HG02973 (cell line): ENCODE measurements around the gene FAM120B.
A peak's percentile ranks its signal among the peaks of the same experiment; 100 is the strongest.
"Not testable (repeated sequence)": the region's sequence is repeated elsewhere in the genome, so short reads cannot be mapped to it uniquely, and the experiment has no call there.

Source experiments
- ATAC-seq: cut with Tn5 transposase; IDR thresholded peaks from one replicate; pipeline ENCODE4 v1.9.1; 2021; ENCODE audit warnings: moderate library complexity; ENCODE audit not compliant: unreplicated experiment

The FAM120B gene, protein sequence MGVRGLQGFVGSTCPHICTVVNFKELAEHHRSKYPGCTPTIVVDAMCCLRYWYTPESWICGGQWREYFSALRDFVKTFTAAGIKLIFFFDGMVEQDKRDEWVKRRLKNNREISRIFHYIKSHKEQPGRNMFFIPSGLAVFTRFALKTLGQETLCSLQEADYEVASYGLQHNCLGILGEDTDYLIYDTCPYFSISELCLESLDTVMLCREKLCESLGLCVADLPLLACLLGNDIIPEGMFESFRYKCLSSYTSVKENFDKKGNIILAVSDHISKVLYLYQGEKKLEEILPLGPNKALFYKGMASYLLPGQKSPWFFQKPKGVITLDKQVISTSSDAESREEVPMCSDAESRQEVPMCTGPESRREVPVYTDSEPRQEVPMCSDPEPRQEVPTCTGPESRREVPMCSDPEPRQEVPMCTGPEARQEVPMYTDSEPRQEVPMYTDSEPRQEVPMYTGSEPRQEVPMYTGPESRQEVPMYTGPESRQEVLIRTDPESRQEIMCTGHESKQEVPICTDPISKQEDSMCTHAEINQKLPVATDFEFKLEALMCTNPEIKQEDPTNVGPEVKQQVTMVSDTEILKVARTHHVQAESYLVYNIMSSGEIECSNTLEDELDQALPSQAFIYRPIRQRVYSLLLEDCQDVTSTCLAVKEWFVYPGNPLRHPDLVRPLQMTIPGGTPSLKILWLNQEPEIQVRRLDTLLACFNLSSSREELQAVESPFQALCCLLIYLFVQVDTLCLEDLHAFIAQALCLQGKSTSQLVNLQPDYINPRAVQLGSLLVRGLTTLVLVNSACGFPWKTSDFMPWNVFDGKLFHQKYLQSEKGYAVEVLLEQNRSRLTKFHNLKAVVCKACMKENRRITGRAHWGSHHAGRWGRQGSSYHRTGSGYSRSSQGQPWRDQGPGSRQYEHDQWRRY

DNA sequence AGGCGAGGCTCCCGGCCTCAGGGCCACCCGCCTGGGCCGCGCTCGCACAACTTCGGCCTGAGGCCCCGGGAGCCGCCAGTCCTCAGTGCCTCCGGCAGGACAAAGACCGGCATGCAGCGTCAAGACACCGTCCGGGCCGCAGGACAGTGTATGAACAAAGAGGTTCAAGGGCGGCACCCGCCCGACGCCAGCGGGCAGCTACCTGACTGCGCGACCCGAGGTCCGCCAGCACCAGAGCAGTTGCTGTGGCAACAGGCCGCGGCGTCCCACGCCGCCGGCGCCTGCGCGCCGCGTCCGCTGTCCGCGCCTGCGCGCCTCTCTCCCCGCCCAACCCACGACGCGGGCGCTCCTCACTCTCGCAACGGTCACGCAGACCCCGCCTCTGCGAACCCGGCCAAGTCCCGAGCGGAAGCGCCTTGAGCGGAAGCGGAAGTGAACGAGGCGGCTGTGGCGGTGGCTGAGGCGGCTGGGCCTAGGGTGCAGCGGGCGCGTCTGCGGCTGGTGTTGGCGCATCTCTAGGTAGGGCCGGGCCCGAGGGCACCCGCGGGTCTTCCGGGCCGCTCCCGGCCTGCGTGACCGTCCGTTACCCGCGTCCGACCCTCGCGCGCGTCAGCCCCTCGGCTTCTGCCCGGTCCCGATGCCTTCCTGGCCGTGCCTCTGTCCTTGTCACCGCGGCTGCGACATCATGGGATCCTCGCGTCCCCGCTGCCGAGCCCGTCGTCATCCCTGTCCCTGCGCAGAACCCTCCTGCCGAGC, at the start of gene FAM120B:
FAM120B (plus strand) TSS at position 435 of the 756 bp plus-strand sequence. CDS start 10,633 bp downstream, outside the sequence.
- ATAC-seq: peak; percentile 96

DNA sequence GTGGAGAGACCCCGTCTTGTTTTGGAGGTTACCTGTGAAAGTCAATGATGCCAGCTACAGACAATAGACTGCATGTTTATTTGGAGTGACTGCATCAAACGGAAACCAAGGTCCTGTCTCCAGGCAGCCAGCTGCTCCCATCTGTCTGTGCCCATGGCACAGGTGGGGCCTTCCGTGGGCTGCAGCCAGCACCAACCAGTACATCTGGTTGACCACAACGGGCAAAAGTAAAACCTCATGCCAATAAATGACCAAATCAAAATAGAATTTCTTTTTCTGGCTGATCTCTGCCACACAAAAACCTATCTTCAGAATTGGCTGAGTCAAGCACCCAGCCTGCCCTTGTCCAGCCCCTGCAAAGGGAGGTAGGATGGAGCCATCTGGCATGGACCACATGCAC, 49.2 kb upstream of the FAM120B start:
- no peak for ATAC-seq

DNA sequence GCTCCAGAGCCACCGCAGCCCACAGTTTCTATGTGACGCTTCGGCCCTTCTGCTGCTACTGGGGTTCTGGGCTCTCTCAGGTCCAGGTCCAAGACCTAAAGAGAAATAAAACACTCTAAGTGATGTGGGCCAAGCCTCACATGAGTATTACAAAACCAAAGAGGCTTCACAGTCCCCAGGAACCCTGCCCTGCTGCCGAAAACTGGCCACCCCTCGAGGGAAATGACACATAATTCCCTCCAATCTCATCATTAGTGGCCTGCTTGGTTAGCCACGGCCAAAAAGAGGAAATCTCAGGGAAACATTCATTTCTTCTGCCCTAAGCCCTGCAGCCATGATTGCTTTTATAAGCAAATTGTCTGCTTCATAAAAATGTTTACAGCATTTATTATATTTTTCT, 48.2 kb upstream of the FAM120B start:
- ATAC-seq: no peak

DNA sequence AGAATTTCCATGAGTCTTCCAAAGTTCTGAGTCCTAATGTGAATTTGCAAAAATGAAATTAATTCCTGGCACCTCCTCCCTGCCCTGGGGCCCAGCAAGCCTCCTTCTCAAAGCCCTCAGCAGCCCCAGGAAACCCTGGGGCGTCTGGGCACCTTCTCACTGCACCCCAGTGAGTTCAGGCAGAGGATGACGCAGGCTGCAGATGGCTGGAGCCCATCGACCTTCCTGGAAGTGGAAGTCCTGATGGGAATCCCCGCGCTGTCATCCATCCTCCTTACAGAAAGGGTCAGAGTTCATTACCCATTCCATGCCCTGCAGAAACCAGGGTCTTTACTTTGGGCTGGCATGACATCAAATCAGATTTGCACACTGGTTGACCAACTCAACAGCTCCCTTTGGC, 47.3 kb upstream of the FAM120B start:
- ATAC-seq: no peak

DNA sequence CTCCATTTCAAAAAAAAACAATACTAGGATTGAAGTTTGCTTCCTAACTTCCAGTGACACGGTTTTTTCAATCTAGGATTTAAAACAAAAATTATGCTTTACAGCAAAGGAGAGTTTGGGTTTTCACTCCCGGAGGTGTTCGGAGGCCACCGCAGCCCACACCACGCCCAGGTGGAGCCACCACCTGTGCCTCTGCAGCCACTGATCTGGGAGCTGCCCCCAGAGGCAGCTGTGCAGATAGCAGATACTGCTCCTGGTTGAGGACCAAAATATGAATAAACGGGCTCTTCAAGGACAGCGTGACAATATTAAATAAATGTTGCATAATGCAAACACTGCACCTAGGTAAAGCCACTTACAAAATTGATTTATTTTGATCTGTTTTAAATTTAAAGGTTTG, 45.9 kb upstream of the FAM120B start:
- ATAC-seq: no peak

DNA sequence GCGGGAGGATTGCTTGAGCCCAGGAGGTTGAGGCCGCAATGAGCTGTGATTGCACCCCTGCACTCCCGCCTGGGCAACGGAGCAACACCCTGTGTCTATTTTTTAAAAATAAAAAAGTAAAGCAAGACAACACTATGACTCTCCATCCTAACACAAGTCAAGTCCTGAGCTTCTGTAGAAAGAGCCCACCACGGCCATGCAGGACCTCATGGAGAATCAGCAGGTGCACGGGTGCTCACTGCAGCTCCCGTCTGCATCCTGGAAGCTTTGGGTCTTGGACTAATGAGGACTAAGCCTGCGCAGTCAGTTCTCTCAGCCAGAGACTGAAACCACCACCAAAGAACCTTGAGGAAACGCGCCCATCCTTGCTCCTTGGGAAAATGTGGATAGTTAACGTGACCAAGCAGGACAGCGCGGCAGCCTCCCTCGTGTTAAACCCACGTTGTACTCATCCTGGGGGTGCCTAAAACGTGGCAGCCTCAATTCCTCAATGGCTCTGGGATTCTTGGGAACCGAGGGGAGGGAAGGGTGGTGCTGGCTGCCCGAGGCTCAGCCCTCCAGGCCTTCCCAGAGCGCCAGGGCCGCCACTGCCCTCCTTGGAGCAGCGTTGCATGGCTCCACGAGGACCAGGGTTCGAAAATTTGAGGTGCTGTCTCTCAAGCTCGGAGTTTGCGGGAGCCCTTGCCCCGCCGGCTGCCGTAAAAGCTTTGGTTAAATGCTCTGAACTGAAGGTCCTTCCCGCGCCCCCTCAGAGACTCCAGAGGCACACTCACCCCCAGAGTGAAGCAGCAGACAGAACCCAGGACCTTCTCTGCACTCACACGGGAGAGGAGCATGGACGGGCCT, 44.7 kb upstream of the FAM120B start:
- no peak for ATAC-seq

DNA sequence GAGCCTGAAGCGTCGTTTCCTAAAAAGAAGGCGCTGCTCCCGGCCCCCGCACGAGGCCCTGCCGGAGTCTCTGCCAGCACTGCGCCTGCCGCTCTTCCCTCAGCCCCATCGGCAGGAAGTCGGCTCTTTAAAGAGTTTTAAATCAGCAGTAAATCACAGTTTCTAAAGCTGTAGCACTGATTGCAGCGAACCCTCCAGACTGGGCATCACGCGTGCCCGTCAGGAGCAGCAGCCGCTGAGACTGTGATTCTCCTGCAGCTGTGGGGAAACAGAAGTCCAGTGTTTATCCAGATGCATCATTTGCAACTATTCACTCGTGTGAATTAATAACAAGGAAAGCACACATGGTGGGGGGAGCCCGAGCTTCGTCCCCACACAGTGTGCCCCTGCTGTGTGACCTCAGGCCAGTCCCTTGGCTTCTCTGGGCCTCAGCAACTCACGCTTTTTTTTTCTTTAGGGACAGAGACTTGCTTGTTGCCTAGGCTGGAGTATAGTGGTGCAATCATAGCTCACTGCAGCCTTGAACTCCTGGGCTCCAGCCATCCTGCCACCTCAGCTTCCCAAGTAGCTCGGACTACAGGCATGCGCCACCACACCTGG, 44.0 kb upstream of the FAM120B start:
- ATAC-seq: no peak

DNA sequence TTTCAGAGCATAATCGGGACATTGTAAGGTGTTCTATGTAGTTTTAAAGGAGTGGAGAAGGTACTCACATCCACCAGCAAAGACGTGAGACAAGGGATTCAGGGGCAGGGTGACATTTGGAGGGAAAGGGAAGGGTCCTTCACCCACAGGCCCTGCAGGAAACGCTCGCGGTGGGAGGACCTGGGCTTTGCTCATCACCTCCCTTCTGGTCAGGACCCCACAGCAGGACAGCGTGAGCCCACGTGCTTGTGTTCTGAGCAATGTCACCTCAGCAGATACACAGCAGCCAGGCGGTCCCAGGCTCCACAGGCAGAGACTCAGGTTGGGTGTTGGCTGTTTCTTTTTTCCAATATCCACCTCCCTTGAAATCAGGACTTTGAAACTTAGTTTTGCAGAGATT, 43.1 kb upstream of the FAM120B start:
- ATAC-seq: no peak

DNA sequence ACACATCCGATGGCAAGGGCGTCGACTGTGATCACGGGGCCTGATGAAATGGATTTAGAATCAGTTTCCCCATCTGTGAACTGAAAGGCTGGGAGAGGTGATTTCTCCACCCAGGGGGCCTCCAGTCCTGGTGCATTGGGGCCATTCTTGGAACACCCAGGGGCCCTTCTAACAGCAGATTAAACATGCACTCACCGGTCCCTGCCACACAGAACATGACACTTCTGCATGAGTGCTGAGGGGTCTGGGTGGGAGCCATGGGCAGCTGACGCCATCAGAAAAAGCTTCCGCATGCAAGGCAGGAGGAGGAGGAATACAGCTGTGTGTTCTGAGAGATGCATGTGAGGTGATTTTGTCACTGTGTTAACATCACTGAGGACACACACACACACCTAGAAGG, 42.5 kb upstream of the FAM120B start:
- no peak for ATAC-seq

DNA sequence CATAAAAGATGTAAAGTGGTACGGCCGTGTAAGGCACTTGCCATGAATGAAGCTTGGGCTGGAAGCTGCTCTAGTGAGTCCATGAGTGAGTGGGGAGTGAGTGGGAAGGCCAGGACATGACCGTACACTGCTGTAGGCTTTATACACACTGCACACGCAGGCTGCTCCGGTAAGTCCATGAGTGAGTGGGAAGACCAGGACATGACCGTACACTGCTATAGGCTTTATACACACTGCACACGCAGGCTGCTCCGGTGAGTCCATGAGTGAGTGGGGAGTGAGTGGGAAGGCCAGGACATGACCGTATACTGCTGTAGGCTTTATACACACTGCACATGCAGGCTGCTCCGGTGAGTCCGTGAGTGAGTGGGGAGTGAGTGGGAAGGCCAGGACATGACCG, 41.9 kb upstream of the FAM120B start:
- not testable (repeated sequence) for ATAC-seq

DNA sequence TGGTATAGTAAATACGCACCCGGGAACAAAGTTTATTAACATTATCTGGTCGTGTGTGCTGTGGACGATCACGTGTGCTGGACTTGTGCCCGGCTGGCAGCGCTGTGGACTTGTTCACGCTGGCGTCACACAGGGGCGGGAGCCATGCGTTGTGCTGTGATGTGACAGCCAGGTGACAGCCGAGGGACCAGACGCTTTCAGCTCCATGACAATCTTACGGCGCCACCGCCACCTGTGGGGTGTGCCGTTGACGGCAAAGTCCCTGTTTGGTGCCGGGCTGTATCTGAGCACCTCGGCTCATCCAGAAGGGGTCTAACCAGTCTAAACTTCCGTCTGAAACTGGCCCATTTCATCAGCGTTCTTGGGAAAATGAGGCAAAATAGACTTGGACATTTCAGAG, 40.9 kb upstream of the FAM120B start:
- ATAC-seq: no peak

DNA sequence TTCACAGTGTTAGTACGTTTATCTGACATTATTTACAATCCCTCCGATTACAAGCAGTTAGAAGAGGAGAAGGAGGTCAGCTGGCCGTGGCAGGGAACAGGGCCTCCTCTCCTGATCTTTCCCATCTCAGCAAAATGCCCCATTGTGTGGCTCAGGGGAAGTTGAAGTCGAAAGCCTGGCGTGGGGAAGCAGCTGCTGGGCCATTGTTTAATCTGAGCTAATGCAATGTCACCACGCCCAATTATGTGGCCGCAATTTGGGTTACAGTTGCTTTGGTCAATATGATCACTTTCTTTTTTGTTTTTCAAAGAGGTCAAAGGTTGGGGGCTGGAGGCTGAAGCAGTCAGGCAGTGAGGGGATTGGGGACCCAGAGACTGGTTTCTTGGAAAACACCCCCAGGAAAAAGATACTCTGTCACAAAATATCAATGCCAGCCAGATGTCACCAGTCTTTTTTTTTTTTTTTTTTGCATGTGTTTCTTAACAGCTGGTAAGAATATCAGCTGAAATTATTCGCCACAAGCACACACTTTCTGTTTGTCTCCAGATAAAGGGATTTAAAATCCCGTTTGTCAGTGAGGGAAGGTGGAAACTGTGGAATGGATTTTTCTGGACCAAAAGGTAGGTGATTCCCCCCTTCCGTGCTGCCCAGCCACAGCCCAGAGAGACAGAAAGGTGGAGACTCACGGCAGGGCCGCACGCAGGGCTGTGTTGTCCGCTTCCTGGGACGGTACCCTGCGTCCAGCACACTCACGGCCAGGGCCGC, 40.3 kb upstream of the FAM120B start:
- ATAC-seq: no peak

DNA sequence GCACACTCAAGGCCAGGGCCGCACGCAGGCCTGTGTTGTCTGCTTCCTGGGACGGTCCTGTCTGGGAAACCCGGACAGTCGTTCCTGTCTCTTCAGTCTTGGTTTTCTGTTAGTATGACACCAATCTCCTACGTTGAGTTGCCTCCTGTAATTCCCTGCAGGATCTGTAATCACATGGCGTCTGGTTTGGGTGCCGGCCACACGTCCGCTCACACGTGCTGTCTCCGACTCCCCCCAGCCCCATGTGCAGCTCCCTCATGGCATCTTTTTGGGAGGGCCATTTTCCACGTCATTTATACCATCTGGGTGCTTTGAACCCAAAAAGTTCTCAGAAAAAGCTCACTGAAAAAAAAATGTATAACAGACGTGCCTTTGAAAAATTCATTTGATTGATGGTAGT, 38.9 kb upstream of the FAM120B start:
- no peak for ATAC-seq

DNA sequence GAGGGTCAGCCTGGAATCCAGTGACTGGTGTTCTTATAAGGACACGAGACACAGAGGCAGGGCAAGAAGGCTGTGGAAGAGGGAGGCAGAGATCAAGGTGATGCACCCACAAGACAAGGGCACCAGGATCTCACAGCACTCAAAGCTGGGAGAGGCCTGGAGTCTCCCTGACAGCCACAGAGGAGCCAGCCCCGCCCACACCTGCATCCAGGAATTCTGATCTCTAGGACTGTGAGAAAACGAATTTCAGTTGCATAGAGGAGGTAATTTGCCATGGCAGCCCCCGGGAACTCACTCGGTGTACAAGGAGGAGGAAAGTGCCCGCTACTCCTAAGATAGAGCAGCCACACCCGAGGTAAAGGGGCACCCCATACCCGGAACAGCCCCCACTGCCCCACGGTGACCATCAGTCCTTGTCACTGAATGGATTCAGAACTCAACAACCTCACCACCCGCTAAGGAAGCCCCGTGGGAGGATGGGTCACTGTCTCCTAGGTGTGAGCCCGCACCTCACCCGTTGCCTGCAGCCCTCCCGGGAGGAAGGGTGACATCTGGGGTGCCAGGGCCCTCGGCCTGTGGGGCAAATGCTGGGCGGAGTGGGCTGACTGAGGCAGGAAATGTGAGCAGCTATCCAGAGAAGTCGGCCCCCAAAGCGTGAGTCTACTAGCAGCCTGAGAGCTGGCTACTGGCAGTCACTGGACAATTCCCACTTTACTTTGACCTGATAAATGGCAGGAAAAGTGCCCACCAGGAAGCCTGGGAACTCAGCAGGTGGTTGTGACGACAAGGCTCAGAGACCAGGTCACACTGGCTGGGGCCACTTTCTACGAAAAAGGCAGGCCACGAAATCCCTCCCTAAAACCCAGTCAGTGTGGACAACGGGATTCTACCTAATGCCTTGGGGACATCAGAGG, 38.1 kb upstream of the FAM120B start:
- no peak for ATAC-seq

DNA sequence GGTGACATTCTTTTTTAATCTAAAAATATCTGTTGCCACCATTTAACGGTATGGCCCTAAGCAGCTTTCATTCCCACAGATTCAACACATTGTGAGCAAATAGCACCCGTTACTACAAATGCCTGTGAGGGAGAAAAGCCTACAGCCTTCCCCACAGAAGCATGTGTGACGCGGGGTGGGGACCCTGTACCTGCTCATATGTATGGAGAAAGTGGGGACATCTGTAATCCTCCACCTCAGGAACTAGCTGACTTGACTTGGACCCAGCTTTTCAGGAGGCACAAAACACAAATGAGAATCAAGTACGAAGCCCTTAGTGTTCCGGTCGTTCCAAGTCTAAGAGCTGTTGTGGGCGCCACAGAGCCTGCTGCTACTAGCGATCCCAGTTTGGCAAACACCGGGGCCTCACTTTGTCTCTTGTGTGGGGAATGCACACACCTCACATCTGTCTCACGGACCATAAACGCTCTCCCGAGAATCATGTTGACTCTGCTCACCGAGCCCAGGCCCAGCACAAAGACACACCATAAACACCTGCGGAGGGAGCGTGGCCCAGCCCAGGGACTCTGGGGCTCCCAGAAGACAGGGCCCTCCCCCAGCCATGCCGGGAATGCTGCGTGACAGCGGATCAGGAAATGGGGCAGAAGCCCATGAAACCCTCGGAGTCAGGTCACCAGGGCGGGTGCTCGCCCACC, 37.3 kb upstream of the FAM120B start:
- ATAC-seq: no peak

DNA sequence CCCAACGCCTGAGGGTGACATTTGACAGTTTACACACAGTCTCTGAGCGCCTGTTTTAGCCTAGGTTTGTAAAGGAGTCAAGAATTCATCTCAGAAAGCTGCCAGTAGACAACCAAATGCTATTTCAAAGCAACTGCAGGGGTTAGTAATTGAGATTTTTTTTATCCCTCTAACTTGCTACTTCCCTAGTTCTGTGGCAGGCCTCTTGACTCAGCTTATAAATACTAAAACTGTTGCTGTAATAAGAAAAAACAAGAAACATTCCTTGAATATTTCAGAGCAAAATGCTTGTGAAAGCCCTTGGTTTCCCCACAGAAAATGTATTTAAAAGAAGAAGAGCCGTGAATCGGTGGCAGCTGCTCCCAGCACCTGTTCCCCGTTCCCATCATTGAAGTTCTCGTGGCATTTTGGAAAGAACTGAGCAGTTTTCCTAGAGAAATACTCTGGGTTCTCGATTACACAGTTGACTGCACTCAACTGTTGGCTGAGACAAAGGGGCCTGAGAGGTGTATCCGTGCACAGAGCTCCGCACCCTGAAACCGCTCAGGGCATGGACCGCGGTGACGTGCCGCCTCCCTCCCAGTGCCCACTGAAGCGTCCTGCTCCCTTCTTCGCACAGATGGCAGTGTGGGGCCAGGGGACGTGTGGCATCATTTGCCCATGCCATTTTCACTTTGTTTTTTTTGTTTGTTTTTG, 36.6 kb upstream of the FAM120B start:
- ATAC-seq: no peak

DNA sequence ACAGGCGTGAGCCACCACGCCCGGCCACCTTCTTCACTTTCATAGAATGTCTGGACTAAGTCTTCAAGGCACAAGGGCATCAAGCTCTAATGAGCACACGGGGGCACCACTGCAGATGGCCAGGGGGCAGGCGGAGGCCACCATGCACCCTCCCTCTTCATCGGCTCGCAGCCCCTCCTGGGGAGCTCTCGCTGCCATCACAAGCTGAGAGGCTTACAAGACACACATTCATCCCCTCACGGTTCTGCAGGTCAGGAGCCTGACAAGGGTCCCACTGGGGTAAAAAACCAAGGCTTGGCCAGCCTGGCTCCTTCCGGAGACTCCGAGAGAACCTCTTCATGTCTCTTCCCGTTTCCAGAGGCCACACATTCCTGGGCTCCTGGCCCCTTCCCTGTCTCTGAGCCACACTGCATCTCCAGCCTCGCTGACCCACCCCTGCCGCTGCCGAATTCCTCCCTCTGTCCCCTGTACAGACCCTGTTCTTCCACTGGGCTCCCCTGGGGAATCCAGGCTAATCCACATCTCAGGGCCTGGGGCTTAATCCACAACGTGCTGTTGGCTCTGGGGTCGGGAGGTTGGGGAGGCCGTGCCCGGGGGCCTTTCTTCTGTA, 35.5 kb upstream of the FAM120B start:
- ATAC-seq: no peak
